GM12878 (cell line): ENCODE results near the gene ATF6. TPM values are rescaled to one million over a fixed set of nuclear protein-coding genes. Genes with fewer than 3 reads are reported as not detected.

Experiments
- ATAC-seq: fragments of 200-7000 bp; cut with Tn5 transposase; 3 replicates; pipeline ENCODE4 v1.9.1; 2020; ENCODE audit warnings: mild to moderate bottlenecking, moderate library complexity
- BruUV-seq: library from RNA; stranded (reverse); fragments of 400-500 nt; replicated peaks from 2 replicates; lab custom pipeline; 2021; lab: Mats Ljungman, UMichigan
- CTCF ChIA-PET: fragments of 300-600 bp; sonication (Branson Sonifier 250); formaldehyde crosslinking; extraction: SDS; loops from one replicate; lab custom pipeline; 2021; ENCODE audit warnings: inconsistent platforms; lab: Yijun Ruan, JAX
- POLR2A ChIA-PET: fragments of 350-600 bp; formaldehyde crosslinking; extraction: SDS; loops from one replicate; lab custom pipeline; 2021; ENCODE audit warnings: inconsistent platforms; lab: Charles Lee
- RAD21 ChIA-PET: fragments of 300-600 bp; sonication (Branson Sonifier 250); formaldehyde crosslinking; loops from one replicate; lab custom pipeline; 2023; ENCODE audit warnings: antibody characterized with exemption; ENCODE audit not compliant: unreplicated experiment; lab: Charles Lee
- SMC1A ChIA-PET: fragments of 300-600 bp; sonication (Branson Sonifier 250); formaldehyde crosslinking; loops from one replicate; lab custom pipeline; 2023; ENCODE audit not compliant: unreplicated experiment, uncharacterized antibody; lab: Charles Lee
- DNase-seq: peaks from one replicate; pipeline ENCODE4 v3.0.0-alpha.2; 2011; ENCODE audit warnings: low read depth, low spot score
- FAIRE-seq: peaks from 3 replicates; lab custom pipeline; 2011; peaks lifted over from hg19 to GRCh38; lab: Jason Lieb, UNC
- H2AFZ ChIP-seq: 2 replicates; pipeline ENCODE4 v1.6.0; 2011; ENCODE audit warnings: low read depth, low read length, control low read depth; ENCODE audit not compliant: control insufficient read depth
- H3K27ac ChIP-seq: 2 replicates; pipeline ENCODE4 v1.5.1; 2011; ENCODE audit warnings: control low read depth; ENCODE audit not compliant: control insufficient read depth, insufficient read depth
- H3K27me3 ChIP-seq, 2 experiments: replicated peaks in 1 of 2; 2 replicates each; pipeline versions ENCODE4 v1.6.0 to v1.6.1; 2011; ENCODE audit warnings: low read length in 1 of 2; ENCODE audit not compliant: control insufficient read depth in 2 of 2, insufficient read depth in 2 of 2
- H3K36me3 ChIP-seq, 2 experiments: 2 replicates each; pipeline ENCODE4 v1.5.1; 2011; ENCODE audit warnings: low read length in 1 of 2; ENCODE audit not compliant: control insufficient read depth in 2 of 2, insufficient read depth in 2 of 2
- H3K4me1 ChIP-seq: 2 replicates; pipeline ENCODE4 v1.6.1; 2011; ENCODE audit warnings: mild to moderate bottlenecking, low read length, moderate library complexity, mixed read lengths; ENCODE audit not compliant: control insufficient read depth, insufficient read depth
- H3K4me2 ChIP-seq: 2 replicates; pipeline ENCODE4 v1.6.0; 2011; ENCODE audit warnings: control low read depth; ENCODE audit not compliant: control insufficient read depth, insufficient read depth
- H3K4me3 ChIP-seq: fragments of 200-600 bp; sonication (generic); 2 replicates; pipeline ENCODE4 v1.5.1; 2016
- H3K79me2 ChIP-seq: 2 replicates; pipeline ENCODE4 v1.6.0; 2011; ENCODE audit warnings: low read length; ENCODE audit not compliant: control insufficient read depth, insufficient read depth
- H3K9ac ChIP-seq: 2 replicates; pipeline ENCODE4 v1.8.0; 2011; ENCODE audit warnings: low read length, control low read depth, mixed read lengths; ENCODE audit not compliant: control insufficient read depth, insufficient read depth
- H3K9me3 ChIP-seq: replicated peaks from 3 replicates; pipeline ENCODE4 v1.5.1; 2011; ENCODE audit warnings: mild to moderate bottlenecking, low read length; ENCODE audit not compliant: control insufficient read depth, insufficient read depth
- H4K20me1 ChIP-seq: 2 replicates; pipeline ENCODE4 v1.6.0; 2011; ENCODE audit not compliant: control insufficient read depth, insufficient read depth
- BACH1 ChIP-seq: fragments of 450-650 bp; IDR thresholded peaks from 2 replicates; pipeline ENCODE4 v1.6.1; 2017; ENCODE audit warnings: mild to moderate bottlenecking, borderline replicate concordance
- BCL11A ChIP-seq: IDR thresholded peaks from 2 replicates; pipeline ENCODE4 v1.6.1; 2011; ENCODE audit warnings: low read depth, low read length
- DPF2 ChIP-seq: fragments of 450-650 bp; IDR thresholded peaks from 2 replicates; pipeline ENCODE4 v1.6.1; 2017; ENCODE audit warnings: mild to moderate bottlenecking
- EED ChIP-seq: sonication (generic); IDR thresholded peaks from 2 replicates; pipeline ENCODE4 v1.6.1; 2016; ENCODE audit warnings: antibody characterized with exemption, low read depth
- IKZF2 ChIP-seq, 2 experiments: fragments of 450-650 bp; IDR thresholded peaks; 2 replicates each; pipeline ENCODE4 v1.6.1; 2017; ENCODE audit warnings: mild to moderate bottlenecking in 2 of 2, moderate library complexity in 2 of 2
- LARP7 ChIP-seq: fragments of 450-650 bp; IDR thresholded peaks from 2 replicates; pipeline ENCODE4 v1.6.1; 2017; ENCODE audit warnings: mild to moderate bottlenecking
- MTA3 ChIP-seq: IDR thresholded peaks from 2 replicates; pipeline ENCODE4 v1.6.1; 2012; ENCODE audit warnings: low read length, inconsistent platforms, borderline replicate concordance
- MYB ChIP-seq: fragments of 150-350 bp; IDR thresholded peaks from 2 replicates; pipeline ENCODE4 v1.6.1; 2014; ENCODE audit warnings: mild to moderate bottlenecking, low read depth, low read length, borderline replicate concordance
- NFIC ChIP-seq: IDR thresholded peaks from 2 replicates; pipeline ENCODE4 v1.6.1; 2012; ENCODE audit warnings: low read depth, mild to moderate bottlenecking, inconsistent platforms, low read length, moderate library complexity
- RB1 ChIP-seq: fragments of 450-650 bp; formaldehyde crosslinking; IDR thresholded peaks from 2 replicates; pipeline ENCODE4 v1.6.1; 2017; ENCODE audit warnings: mild to moderate bottlenecking, borderline replicate concordance
- REST ChIP-seq: IDR thresholded peaks from 2 replicates; pipeline ENCODE4 v1.6.1; 2012; ENCODE audit warnings: mild to moderate bottlenecking, low read depth, low read length
- RUNX3 ChIP-seq: IDR thresholded peaks from 2 replicates; pipeline ENCODE4 v1.6.1; 2012; ENCODE audit warnings: low read length, inconsistent platforms
- SIN3A ChIP-seq: IDR thresholded peaks from 2 replicates; pipeline ENCODE4 v1.6.1; 2012; ENCODE audit warnings: low read depth, low read length, improper control_type of control experiment
- SIX5 ChIP-seq: IDR thresholded peaks from 2 replicates; pipeline ENCODE4 v1.6.1; 2011; ENCODE audit warnings: mild to moderate bottlenecking, low read depth, low read length, moderate library complexity; ENCODE audit not compliant: severe bottlenecking
- SRF ChIP-seq, 2 experiments: IDR thresholded peaks; 2 replicates each; pipeline ENCODE4 v1.6.1; 2011; ENCODE audit warnings: low read depth in 2 of 2, low read length in 2 of 2, mild to moderate bottlenecking in 1 of 2, moderate library complexity in 1 of 2
- STAT1 ChIP-seq: fragments of 450-650 bp; conservative IDR thresholded peaks from 2 replicates; pipeline ENCODE4 v1.6.1; 2014; ENCODE audit warnings: antibody characterized with exemption, mild to moderate bottlenecking
- ZZZ3 ChIP-seq: IDR thresholded peaks from 2 replicates; pipeline ENCODE4 v1.6.1; 2011; ENCODE audit warnings: low read depth; ENCODE audit not compliant: control insufficient read depth, insufficient read length
- WGBS: methylation state at CpG from one replicate; pipeline ENCODE4 v1.1.6; 2016; ENCODE audit warnings: low lambda C conversion rate; ENCODE audit not compliant: insufficient replicate concordance, insufficient coverage; ENCODE audit errors: missing lambda C conversion rate; 5-methylcytosine and 5-hydroxymethylcytosine counted together
- in situ Hi-C: fragments of 300-500 bp; cut with MboI; formaldehyde crosslinking; loops from 9 replicates; pipeline ENCODE4 v1.14.3; 2018; ENCODE audit warnings: mixed read lengths
- intact Hi-C: fragments of 100-400 bp; cut with micrococcal nuclease; formaldehyde crosslinking; loops from one replicate; pipeline ENCODE4 v1.14.2; 2022; ENCODE audit not compliant: unreplicated experiment
- polyA plus RNA-seq, 11 experiments: library from polyadenylated mRNA; depleted of rRNA in 4 of 11; unstranded in 6 of 11; stranded (reverse) in 5 of 11; fragments of >200 nt; fragmentation: Nextera tagmentation in 4 of 11; fragmentation: Illumina TruSeq in 1 of 11; extraction: Ambion mirVana in 4 of 11; extraction: Trizol in 1 of 11; gene quantifications; 1 replicate in 1 of 11; 2 replicates in 10 of 11; pipeline versions ENCODE4 v1.2.1 to v1.2.3, GENCODE V29; 2011 to 2016; ENCODE audit warnings: inconsistent platforms in 2 of 11, missing spikeins in 2 of 11, low read depth in 1 of 11
- total RNA-seq, 4 experiments: library from RNA; depleted of rRNA in 3 of 4; stranded (reverse); fragments of >200 nt in 3 of 4; fragmentation: Illumina TruSeq in 1 of 4; extraction: Trizol in 1 of 4; gene quantifications; 2 replicates each; pipeline versions ENCODE4 v1.2.1 to v1.2.3, GENCODE V29; 2013 to 2021
- TF ChIP-seq, protein P1 (sequence below): IDR thresholded peaks from 2 replicates; pipeline ENCODE4 v1.6.1; 2012; ENCODE audit warnings: low read length, inconsistent platforms

ATF6 gene
- total and polyA plus RNA-seq, 10 of the 15 experiments (the other 5 are each of a cell fraction or from before 2014, with no cell fraction given): 7.8 to 24.3 (median 14.7) TPM

DNA sequence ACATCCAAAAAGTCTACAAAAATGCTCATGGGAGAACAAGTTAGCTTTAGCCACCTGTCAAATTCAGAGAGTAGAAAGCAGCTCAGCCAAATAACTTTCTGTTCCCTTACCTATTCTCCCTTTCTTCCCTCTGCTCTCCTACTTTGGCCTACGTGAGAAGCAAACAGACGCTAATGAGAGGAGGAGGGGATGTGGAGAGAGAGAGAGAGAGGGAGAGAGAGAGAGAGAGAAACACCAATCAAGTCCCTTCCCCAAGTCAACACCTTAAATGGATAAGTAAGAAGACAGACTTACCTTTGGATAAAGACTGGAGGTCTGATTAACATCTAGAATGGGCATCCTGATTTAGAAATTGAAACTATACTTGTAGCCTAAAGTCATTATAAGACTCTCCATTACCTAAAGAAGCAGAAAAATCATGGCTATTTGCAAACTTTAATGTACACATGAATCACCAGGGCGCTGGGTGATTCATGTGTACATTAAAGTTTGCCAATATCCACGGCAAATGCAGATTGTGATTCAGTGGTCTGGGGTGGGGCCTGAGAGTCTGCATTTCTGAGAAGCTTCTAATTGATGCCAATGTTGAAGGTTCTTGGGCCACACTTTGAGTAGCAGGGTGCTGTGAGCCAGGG is 29.7 kb upstream of the ATF6 start:
- Histone ChIP-seq H3K36me3 (no peaks in the 10 kb centered on the region), H4K20me1 (no peaks in the 10 kb centered on the region), H3K9ac (peak overlapping the region; percentile 28), H3K4me2 (peak overlapping the region; percentile 66), H3K4me3 (no peak overlapping the region), H2AFZ (peak overlapping the region; percentile 37), H3K79me2 (no peaks in the 10 kb centered on the region), H3K4me1 (peaks cover 56% of the 10 kb centered on the region), H3K27me3 (no peaks in the 10 kb centered on the region), H3K27ac (peak overlapping the region; percentile 72), H3K9me3 (no peaks in the 10 kb centered on the region)
- SMC1A ChIA-PET: interaction anchor here (1.3 to 9.7 kb wide), 12 partner anchors 8 to 252 kb away, joined by 3 to 97 read pairs (median 18); partner anchors contain the start of genes DUSP12 and FCRLA
- no peak for DNase-seq
- POLR2A ChIA-PET: interaction anchor here (4.6 to 5.0 kb wide), 2 partner anchors 9 to 29 kb away, joined by 23 to 34 read pairs; partner anchors contain the start of gene FCRLA
- no TSS peak for BruUV-seq
- in situ Hi-C loops: loop anchor here (5.0 kb wide), 1 partner anchor 89 kb away; no protein-coding TSS in a partner anchor
- intact Hi-C loops: loop anchor here (5.0 kb wide), 1 partner anchor 169 kb away; no protein-coding TSS in a partner anchor
- ATAC-seq: no peak
- RAD21 ChIA-PET: interaction anchor here (1.2 to 6.4 kb wide), 7 partner anchors 9 to 249 kb away, joined by 3 to 85 read pairs (median 32); partner anchors contain the start of genes DUSP12, FCRLA and FCRLB
- CTCF ChIA-PET: interaction anchor here (0.6 to 16.4 kb wide), 12 partner anchors 9 to 414 kb away, joined by 3 to 262 read pairs (median 6); partner anchors contain the start of genes DUSP12 and FCRLA
- 33% methylated on average over 4 of the region's 4 CpGs for WGBS
- no peak for FAIRE-seq
- TF ChIP-seq RUNX3 (peak; percentile 29; the same call in 1 of the 2 replicates), IKZF2 (IDR thresholded peaks at IDR 0.05) (peak in 1 of 2 experiments; percentile 25; a peak in 2 of 4 replicates), EED (peak; percentile 56; the same call in 1 of the 2 replicates), ZZZ3 (peak; percentile 88), BCL11A (peak; percentile 20; the same call in 1 of the 2 replicates), BACH1 (no peak), REST (no peak), SRF (IDR thresholded peaks at IDR 0.05; ENCODE audit: low read depth in 2 of 2, low read length in 2 of 2) (peak in 1 of 2 experiments; percentile 67; a peak in 2 of 4 replicates), SIN3A (no peak), MYB (no peak), SIX5 (no peak), NFIC (0 out of 2 replicates have a peak, but pooled peaks have one; percentile 19), RB1 (no peak), MTA3 (0 out of 2 replicates have a peak, but pooled peaks have one; percentile 22), STAT1 (no peak), DPF2 (0 out of 2 replicates have a peak, but pooled peaks have one; percentile 9), LARP7 (no peak)
- TF ChIP-seq, protein P1, sequence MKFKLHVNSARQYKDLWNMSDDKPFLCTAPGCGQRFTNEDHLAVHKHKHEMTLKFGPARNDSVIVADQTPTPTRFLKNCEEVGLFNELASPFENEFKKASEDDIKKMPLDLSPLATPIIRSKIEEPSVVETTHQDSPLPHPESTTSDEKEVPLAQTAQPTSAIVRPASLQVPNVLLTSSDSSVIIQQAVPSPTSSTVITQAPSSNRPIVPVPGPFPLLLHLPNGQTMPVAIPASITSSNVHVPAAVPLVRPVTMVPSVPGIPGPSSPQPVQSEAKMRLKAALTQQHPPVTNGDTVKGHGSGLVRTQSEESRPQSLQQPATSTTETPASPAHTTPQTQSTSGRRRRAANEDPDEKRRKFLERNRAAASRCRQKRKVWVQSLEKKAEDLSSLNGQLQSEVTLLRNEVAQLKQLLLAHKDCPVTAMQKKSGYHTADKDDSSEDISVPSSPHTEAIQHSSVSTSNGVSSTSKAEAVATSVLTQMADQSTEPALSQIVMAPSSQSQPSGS: 0 out of 2 replicates have a peak, but pooled peaks have one; percentile 3
